Prostate gland (tissue), 2 donors: ENCODE measurements around the gene HPS4.

Source experiments
- POLR2A ChIP-seq: fragments of 450-650 bp; IDR thresholded peaks from one replicate; pipeline ENCODE4 v1.6.1; 2016; ENCODE audit warnings: antibody characterized with exemption, mild to moderate bottlenecking
- POLR2AphosphoS5 ChIP-seq: sonication (generic); formaldehyde crosslinking; IDR thresholded peaks from one replicate; pipeline ENCODE4 v1.6.1; 2017; ENCODE audit warnings: antibody characterized with exemption
- TF ChIP-seq, protein P1 (sequence below), 4 experiments: fragments of 200-600 bp in 2 of 4; fragments of 450-650 bp in 2 of 4; sonication (generic) in 2 of 4; IDR thresholded peaks; 1 replicate in 3 of 4; 2 replicates in 1 of 4; pipeline ENCODE4 v1.5.1; 2016 to 2019; ENCODE audit warnings: antibody characterized with exemption in 4 of 4, mild to moderate bottlenecking in 2 of 4, moderate library complexity in 2 of 4

DNA sequence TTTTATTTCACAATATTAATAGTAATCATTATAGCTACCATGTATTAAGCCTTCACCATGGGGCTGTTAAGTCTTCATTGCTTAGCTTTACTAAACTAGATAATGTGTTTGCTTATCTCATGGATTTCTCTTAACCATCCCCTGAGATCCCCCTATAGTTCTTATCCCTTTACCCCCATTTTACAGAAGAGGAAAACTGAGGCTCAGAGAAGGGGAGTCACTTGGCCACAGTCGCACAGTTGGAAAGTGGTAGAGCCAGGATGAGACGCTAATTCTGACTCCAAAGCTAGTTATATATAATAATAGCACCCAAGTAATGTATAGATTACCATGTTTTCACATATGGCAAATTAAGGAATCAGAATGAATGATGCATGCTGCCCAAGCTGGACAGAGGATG, 38.4 kb upstream of the HPS4 start:
- no peak for TF ChIP-seq POLR2AphosphoS5
- TF ChIP-seq, protein P1, sequence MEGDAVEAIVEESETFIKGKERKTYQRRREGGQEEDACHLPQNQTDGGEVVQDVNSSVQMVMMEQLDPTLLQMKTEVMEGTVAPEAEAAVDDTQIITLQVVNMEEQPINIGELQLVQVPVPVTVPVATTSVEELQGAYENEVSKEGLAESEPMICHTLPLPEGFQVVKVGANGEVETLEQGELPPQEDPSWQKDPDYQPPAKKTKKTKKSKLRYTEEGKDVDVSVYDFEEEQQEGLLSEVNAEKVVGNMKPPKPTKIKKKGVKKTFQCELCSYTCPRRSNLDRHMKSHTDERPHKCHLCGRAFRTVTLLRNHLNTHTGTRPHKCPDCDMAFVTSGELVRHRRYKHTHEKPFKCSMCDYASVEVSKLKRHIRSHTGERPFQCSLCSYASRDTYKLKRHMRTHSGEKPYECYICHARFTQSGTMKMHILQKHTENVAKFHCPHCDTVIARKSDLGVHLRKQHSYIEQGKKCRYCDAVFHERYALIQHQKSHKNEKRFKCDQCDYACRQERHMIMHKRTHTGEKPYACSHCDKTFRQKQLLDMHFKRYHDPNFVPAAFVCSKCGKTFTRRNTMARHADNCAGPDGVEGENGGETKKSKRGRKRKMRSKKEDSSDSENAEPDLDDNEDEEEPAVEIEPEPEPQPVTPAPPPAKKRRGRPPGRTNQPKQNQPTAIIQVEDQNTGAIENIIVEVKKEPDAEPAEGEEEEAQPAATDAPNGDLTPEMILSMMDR (IDR thresholded peaks at IDR 0.05): no peak
- no peak for TF ChIP-seq POLR2A
